GM18870 (cell line): ENCODE measurements around the gene SLC43A1.

ENCODE experiments used
- ATAC-seq: cut with Tn5 transposase; IDR thresholded peaks from one replicate; pipeline ENCODE4 v1.9.1; 2021; ENCODE audit warnings: moderate library complexity; ENCODE audit not compliant: unreplicated experiment

SLC43A1 gene

DNA sequence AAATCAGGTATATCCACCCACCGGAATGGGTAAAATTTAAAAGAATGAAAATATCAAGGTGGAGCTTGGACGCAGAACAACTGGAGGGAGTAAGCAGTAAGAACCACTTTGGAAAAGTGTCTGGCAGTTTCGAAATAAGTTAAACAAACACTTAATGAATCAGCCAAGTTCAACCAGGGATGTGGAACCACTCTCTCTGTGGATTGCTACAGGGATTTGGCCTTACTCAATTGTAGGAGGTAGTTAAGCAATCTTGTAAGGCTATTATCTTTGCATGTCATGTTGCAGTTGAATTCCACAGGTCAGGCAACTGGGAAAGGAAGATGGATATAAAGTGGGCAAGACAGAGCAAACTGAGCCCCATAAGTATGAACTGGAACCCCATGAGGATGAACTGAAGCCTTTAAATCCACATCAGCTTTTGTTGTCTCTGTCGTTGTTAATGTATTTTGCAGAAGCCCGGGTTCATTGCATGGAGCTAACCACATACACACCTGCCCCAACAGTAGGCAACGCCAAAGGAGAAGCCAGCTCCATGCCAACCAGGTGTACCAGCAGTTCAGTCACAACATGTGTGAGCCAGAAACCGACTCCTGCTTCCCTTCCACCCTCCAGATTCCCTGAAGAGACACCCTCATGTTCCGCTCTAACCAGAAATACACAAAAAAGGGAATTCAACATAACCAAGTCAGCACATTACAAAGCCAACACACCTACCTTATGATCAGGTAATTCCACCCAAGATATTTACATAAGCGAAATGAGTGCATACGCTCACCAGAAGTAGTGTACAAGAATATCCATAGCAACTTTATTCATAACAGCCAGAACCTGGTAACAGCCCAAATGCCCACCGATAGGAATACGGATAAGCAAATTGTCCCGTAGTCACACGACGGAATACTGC is 80.6 kb downstream of the SLC43A1 start:
- no peak for ATAC-seq
